ENCODE results near the gene TCF19.

GRCh38 chr6:31162463-31163165 lies 4.2 kb downstream of the TCF19 start:
- TF ChIP-seq CTCF (IDR thresholded peaks at IDR 0.05) (no peak), POLR2A (IDR thresholded peaks at IDR 0.05) (no peak), EP300 (IDR thresholded peaks at IDR 0.05) (no peak), POLR2AphosphoS5 (IDR thresholded peaks at IDR 0.05) (no peak)

Data from stomach (tissue), 4 donors.